HL-60 (cell line): ENCODE data around the gene OPALIN.

Experiments
- DNase-seq, 2 experiments: peaks; one replicate each; pipeline ENCODE4 v3.0.0-alpha.2; 2010 to 2020; ENCODE audit warnings: low read depth in 1 of 2, low spot score in 1 of 2
- H3K27ac ChIP-seq: fragments of 250-450 bp; sonication (Bioruptor Pico); replicated peaks from 2 replicates; pipeline ENCODE4 v1.5.1; 2020; ENCODE audit warnings: mild to moderate bottlenecking, moderate library complexity
- H3K27me3 ChIP-seq: fragments of 250-450 bp; sonication (Bioruptor Pico); 2 replicates; pipeline ENCODE4 v1.5.1; 2021; ENCODE audit warnings: mild to moderate bottlenecking, moderate library complexity; ENCODE audit not compliant: insufficient read depth, poor library complexity, severe bottlenecking
- H3K4me3 ChIP-seq: replicated peaks from 2 replicates; pipeline ENCODE4 v1.5.1; 2011; ENCODE audit warnings: mild to moderate bottlenecking, control low read depth, low read length; ENCODE audit not compliant: insufficient read depth
- CTCF ChIP-seq: IDR thresholded peaks from one replicate; pipeline ENCODE4 v1.5.1; 2011; ENCODE audit warnings: low read length, control low read depth, inconsistent platforms; ENCODE audit not compliant: insufficient read depth
- GABPA ChIP-seq: IDR thresholded peaks from 2 replicates; pipeline ENCODE4 v1.6.1; 2012; ENCODE audit warnings: low read depth
- POLR2AphosphoS5 ChIP-seq: IDR thresholded peaks from 2 replicates; pipeline ENCODE4 v1.6.1; 2012; ENCODE audit warnings: low read depth
- REST ChIP-seq: IDR thresholded peaks from 2 replicates; pipeline ENCODE4 v1.6.1; 2012; ENCODE audit warnings: low read depth; ENCODE audit not compliant: insufficient replicate concordance
- SPI1 ChIP-seq: IDR thresholded peaks from 2 replicates; pipeline ENCODE4 v1.6.1; 2012; ENCODE audit warnings: low read depth, mild to moderate bottlenecking, borderline replicate concordance

Gene OPALIN

GRCh38 chr10:96379758-96380157 is 21.0 kb upstream of the OPALIN start:
- no peak overlapping the region for H3K4me3 ChIP-seq
- no peaks in the 10 kb centered on the region for H3K27me3 ChIP-seq
- no peak overlapping the region for H3K27ac ChIP-seq
- DNase-seq, result no peak
- TF ChIP-seq POLR2AphosphoS5 (no peak), GABPA (no peak), SPI1 (no peak), CTCF (no peak), REST (no peak)

- Histone ChIP-seq H3K4me3 (no peak overlapping the region), H3K27me3 (peaks cover 5% of the 10 kb centered on the region), H3K27ac (no peak overlapping the region)
- TF ChIP-seq SPI1 (no peak), CTCF (no peak), POLR2AphosphoS5 (no peak), GABPA (no peak)
- DNase-seq, result no peak
Measured at GRCh38 chr10:96378741-96379140, 19.9 kb upstream of the OPALIN start.

- peaks cover 5% of the 10 kb centered on the region for H3K27me3 ChIP-seq
- no peak for TF ChIP-seq REST
- no peak for TF ChIP-seq SPI1
- TF ChIP-seq CTCF, result no peak
- no peak for TF ChIP-seq POLR2AphosphoS5
- no peak for TF ChIP-seq GABPA
- no peak for DNase-seq
- no peak overlapping the region for H3K4me3 ChIP-seq
- no peak overlapping the region for H3K27ac ChIP-seq
Measured at GRCh38 chr10:96377816-96378294, 19.1 kb upstream of the OPALIN start.

- H3K4me3 ChIP-seq, result no peak overlapping the region
- TF ChIP-seq CTCF (no peak), POLR2AphosphoS5 (no peak), SPI1 (no peak)
- peaks cover 5% of the 10 kb centered on the region for H3K27me3 ChIP-seq
- no peak overlapping the region for H3K27ac ChIP-seq
- DNase-seq, result no peak
Measured at GRCh38 chr10:96376483-96376882, 17.7 kb upstream of the OPALIN start.
